HG03469 (cell line): ENCODE measurements around the gene CNOT6L.

ENCODE experiments used
- ATAC-seq: cut with Tn5 transposase; IDR thresholded peaks from one replicate; pipeline ENCODE4 v1.9.1; 2021; ENCODE audit warnings: mild to moderate bottlenecking, moderate library complexity, moderate number of reproducible peaks; ENCODE audit not compliant: unreplicated experiment

CNOT6L gene

GRCh38 chr4:77714514-77714913 is 104.7 kb downstream of the CNOT6L start:
- no peak for ATAC-seq

DNA sequence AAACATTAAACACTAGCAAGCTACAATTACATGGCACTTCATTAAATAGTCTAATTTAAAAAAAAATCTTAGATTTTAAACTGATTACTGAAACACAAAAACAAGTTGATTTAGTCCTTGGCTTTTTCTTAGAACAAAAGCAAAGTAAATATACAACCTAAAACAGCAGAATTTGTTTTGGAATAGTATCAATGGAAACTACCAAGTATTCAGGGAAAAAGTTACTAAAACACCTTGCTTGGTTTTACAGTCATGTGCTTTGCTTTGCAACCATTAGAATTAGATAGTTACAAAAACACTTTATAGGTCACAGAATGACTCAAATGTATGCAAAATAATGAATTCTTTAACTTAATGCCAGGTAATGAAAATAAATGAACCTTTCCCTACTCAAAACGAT is 105.3 kb downstream of the CNOT6L start:
- ATAC-seq = no peak

DNA sequence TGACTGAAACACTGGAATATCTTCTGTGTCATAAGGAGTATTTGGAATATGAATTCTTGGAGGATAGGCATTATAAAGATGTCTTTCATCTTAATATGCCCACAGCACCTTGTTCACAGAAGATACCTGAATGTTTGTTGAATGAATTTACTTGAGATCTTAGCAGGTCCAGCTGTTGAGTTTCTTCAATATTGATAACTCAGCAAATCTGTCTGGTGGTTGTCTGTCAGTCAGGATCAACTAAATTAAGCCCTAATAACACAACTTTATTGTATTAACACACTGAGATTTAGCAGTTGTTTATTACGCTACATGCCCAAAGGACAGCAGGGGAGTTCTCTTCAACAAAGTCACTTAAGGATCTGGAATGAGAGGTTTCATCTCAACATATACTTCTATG is 106.5 kb downstream of the CNOT6L start:
- ATAC-seq = no peak

DNA sequence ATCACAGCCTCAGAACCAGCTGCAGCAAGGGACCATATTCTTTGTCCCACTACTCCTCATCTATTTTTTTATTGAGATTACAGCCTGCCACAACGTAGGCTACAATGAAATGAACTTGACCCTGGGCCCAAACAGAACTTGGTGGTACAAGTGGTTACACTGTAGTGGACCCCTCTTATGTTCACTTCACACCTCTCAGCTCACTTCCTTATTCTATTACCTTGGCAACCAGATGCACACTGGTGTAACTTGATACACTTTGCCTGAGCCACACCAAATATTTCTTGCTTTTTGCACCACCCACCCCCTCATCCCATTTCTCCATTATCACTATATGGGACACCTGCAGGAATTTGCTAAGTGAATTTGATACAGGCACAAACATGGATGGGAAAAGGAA is 107.7 kb downstream of the CNOT6L start:
- ATAC-seq = no peak

DNA sequence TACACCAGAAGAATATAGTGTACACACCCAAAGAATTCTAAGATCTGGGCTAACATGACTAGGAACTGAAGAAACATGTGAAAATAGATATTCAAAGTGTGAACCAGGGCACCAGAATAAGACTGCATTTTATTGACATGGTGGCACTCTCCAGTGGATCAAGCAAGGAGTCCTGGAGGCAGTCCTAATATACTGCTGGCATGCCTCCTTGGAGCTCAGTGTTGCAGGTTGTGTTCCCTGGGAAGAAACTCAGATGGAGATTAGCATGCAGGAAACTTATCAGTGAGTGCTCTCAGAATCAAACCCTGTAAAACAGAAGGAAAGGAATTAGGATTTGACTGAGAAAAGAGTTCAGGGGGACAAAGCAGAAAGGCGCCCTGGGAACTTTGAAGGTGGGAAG is 108.5 kb downstream of the CNOT6L start:
- ATAC-seq = no peak

DNA sequence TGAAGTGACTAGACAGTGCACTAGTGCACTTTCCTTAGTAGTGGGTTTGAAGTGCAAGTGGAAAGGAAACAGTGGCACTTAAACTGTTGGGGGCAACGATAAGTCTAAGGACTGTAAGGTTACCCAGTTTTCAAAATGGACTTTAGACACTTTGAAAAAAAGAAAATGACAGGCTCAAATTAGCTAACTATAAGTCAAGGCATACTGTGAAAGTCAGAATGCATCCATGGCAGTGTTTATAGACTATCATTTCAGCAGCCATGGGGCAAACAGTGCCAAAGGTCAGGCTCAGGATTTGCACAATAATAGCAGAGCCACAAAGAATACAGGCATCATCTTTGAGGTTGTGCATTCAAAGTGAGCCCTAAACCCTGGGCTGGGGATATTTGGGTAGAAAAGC is 109.1 kb downstream of the CNOT6L start:
- no peak for ATAC-seq

DNA sequence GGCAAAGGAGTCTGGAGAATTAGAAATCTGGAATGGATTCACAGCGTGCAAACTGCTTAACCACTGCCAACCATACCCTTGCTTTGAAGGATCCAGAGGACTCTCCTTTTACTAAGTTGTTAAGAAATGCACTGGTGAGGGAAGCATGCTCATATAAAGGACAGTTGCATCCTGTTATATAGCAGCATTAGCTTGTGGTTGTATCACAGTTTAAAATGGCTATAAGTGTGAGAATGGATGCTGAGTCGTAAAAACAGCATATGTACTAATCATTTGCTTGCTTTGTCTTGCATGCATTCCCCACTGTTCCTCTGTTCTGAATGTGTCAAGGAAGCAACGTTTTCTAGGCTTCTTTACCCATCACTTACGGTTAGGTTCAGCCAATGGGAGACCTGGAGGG is 112.5 kb downstream of the CNOT6L start:
- ATAC-seq = no peak

DNA sequence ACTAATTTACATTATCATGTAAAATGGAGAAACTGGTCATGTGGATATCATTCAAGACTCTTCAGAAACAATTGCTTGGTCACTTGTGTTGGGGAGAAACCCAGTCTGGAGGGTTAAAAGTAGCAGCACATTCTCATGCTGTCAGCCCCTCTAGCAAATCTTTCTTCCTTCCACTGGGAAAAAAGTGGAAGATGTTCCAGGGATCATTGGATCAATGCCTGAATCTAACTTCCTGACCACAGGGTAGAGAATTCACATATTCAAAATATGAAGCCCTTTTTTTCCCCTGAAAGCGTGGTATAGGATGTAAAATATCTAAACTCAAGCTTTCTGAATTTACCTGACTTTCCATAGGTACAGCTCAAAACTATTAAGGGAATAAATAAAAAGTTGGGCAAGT is 115.5 kb downstream of the CNOT6L start:
- ATAC-seq = no peak

DNA sequence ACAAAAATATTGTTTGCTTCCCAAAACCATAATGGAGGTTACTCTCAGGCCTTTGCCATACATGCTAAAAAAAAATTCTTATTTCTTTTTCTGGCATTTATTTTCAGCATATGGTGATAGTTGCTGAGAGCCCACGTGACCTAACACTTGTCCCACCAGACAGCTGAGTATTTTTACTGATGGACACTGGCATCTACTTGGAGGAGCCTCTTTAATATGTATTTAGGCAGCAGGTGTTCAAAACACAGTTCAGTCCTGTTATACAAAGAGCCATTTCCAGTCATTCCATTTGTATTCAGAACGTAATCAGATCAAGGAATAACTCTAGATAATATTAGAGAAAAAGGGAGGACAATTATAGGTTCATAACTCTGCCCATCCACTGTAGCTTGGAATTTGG is 118.0 kb downstream of the CNOT6L start:
- no peak for ATAC-seq

- ATAC-seq = no peak
Observed at GRCh38 chr4:77699731-77700210, 119.4 kb downstream of the CNOT6L start.

- ATAC-seq = no peak
Observed at GRCh38 chr4:77697860-77698590, 121.1 kb downstream of the CNOT6L start.

GRCh38 chr4:77695774-77696173 is 123.4 kb downstream of the CNOT6L start:
- ATAC-seq = no peak

- ATAC-seq = no peak
Observed at GRCh38 chr4:77692847-77693432, 126.2 kb downstream of the CNOT6L start.

DNA sequence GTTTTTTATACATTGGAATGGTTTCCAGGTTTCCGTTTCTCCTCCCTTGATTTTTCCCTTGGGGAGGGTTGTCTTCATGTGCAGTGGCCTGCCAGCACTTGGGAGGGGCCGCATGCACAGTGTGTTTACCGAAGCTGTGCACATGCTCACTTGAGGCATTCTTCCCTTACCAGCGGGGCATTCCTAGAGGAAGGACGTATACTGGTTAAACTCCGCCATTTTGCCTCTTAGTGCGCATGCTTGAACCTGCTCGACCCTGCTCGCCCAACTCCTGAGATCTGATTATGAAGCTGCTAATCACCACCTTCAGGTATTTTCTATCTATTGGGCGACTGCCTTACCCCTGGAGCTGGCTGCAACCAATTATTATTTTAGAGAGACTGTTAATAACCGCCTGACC is 137.4 kb downstream of the CNOT6L start:
- no peak for ATAC-seq

GRCh38 chr4:77676842-77677241 is 142.3 kb downstream of the CNOT6L start:
- ATAC-seq = no peak

GRCh38 chr4:77671051-77671450 is 148.1 kb downstream of the CNOT6L start:
- no peak for ATAC-seq

DNA sequence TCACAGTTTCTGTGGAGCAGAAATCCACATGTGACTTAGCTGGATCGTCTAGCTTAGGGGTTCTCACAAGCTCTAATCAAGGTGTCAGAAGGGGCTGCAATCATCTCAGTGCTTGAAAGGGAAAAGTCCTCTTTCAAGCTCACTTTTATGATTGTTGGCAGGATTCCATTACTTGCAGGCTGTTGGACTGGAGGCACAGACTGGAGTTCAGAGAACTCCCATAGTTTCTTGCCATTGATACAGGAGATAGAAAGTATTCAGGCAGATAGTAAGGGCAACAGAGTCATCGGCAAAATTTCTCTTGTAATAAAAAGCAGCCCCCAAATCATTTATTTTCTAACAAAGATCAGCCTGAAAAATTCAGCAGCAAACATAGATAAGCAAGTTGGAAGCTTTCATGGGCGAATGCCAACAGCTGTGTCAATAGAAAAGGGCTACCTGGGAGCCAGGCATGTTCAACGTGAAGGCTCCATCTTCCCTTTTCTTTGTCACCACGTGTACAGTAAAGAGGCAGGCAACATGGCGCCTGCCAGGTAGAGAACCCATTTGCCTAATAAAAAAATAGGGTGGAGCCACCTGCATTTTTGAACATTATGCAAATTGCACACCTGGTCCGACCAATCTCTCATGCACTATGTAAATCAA is 149.1 kb downstream of the CNOT6L start:
- no peak for ATAC-seq

- ATAC-seq = no peak
Observed at GRCh38 chr4:77665381-77666069, 153.6 kb downstream of the CNOT6L start.
